Measurements from ENCODE around the gene ZSWIM5. TPM values are rescaled to one million over a fixed set of nuclear protein-coding genes. Genes with fewer than 3 reads are reported as not detected.

ZSWIM5 gene
- total and polyA plus RNA-seq, 2 of the 8 experiments (the other 6 are each of a cell fraction or from before 2014, with no cell fraction given): 2.5 to 3.9 TPM

DNA sequence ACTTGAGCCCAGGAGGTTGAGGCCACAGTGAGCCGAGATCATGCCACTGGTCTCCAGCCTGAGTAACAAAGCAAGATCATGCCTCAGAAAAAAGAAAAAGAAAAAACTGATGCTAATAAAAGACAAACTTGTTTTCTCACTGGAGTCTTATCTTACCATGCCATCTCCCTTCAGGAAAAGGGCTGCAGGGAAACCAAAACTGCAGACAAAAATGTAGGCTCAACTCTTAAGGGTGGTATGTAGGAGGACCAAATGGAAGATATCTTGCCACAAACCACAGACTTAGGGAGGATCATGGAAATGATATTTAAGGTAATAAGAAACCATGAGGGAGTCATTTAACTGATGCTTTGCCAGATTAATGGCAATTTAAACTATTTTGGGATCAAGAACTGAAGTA is 161.5 kb downstream of the ZSWIM5 start:
- no peak for DNase-seq (ENCODE audit: low read depth in 1 of 2, low spot score in 2 of 2)
- Histone ChIP-seq H2BK12ac (ENCODE audit: low read depth, low read length) (no peak overlapping the region), H3K56ac (replicated peaks; ENCODE audit: insufficient read length, low read depth, low read length) (no peak overlapping the region), H3K14ac (ENCODE audit: insufficient read length) (no peak overlapping the region), H2AK5ac (ENCODE audit: low read depth, low read length) (no peak overlapping the region), H2BK15ac (ENCODE audit: low read length) (no peak overlapping the region), H4K20me1 (replicated peaks in 1 of 2; ENCODE audit: control insufficient read depth in 1 of 2, insufficient read depth in 2 of 2, low read length in 2 of 2) (peaks cover 0 to 1% of the 10 kb centered on the region in 2 experiments), H3K36me3 (ENCODE audit: control insufficient read depth in 2 of 4, insufficient read depth in 4 of 4, low read length in 3 of 4) (no peaks in the 10 kb centered on the region), H4K91ac (replicated peaks; ENCODE audit: insufficient read length, low read length) (no peak overlapping the region), H4K8ac (ENCODE audit: extremely low read depth, insufficient read depth, low read length) (no peak overlapping the region), H3K4ac (replicated peaks; ENCODE audit: insufficient read length, low read depth, low read length) (no peak overlapping the region), H3K4me3 (ENCODE audit: extremely low read depth in 1 of 4, insufficient read depth in 2 of 4, low read depth in 3 of 4, low read length in 4 of 4) (no peak overlapping the region), H3K27ac (ENCODE audit: low read depth, low read length) (no peak overlapping the region), H3K4me2 (ENCODE audit: insufficient read depth in 1 of 2, low read depth in 2 of 2, low read length in 2 of 2) (no peak overlapping the region), H2BK20ac (ENCODE audit: low read length) (no peak overlapping the region), H3K79me1 (ENCODE audit: low read depth, low read length) (no peaks in the 10 kb centered on the region), H2AFZ (ENCODE audit: low read length) (no peak overlapping the region), H3K27me3 (replicated peaks in 1 of 4; ENCODE audit: control insufficient read depth in 3 of 4, extremely low read depth in 1 of 4, insufficient read depth in 3 of 4, low read length in 3 of 4) (no peaks in the 10 kb centered on the region), H3K4me1 (replicated peaks in 1 of 4; ENCODE audit: control insufficient read depth in 3 of 4, insufficient read depth in 4 of 4, low read length in 3 of 4) (peaks cover 0 to 3% (median 0%) of the 10 kb centered on the region in 4 experiments; a peak in 1 of 7 replicates), H2BK5ac (ENCODE audit: low read depth, low read length) (no peak overlapping the region), H4K5ac (ENCODE audit: insufficient read length, low read depth, low read length) (no peak overlapping the region), H3K23me2 (ENCODE audit: low read depth, low read length) (no peaks in the 10 kb centered on the region), H2BK120ac (replicated peaks; ENCODE audit: low read depth, low read length) (no peak overlapping the region), H3K9ac (replicated peaks in 1 of 4; ENCODE audit: extremely low read depth in 1 of 4, low read depth in 3 of 4, low read length in 3 of 4) (no peak overlapping the region), H3K23ac (ENCODE audit: insufficient read length) (no peak overlapping the region), H3K79me2 (ENCODE audit: control insufficient read depth in 1 of 2, insufficient read depth in 2 of 2, low read length in 2 of 2) (no peaks in the 10 kb centered on the region), H3K9me3 (ENCODE audit: insufficient read depth in 2 of 2, low read depth in 1 of 2, low read length in 1 of 2) (no peaks in the 10 kb centered on the region), H3K18ac (ENCODE audit: extremely low read depth, low read length) (no peak overlapping the region)
- POLR2A ChIA-PET (ENCODE audit: partially characterized antibody): no interaction called here
- WGBS, 2 experiments (ENCODE audit: extremely low coverage in 1 of 2, insufficient coverage in 1 of 2, insufficient read length in 1 of 2, insufficient replicate concordance in 2 of 2, low coverage in 1 of 2, low lambda C conversion rate in 2 of 2, missing lambda C conversion rate in 1 of 2): 89% methylated on average over 1 of the region's 1 CpG; no CpG with 5 or more reads in 1 of the 2 experiments
- no peak for TF ChIP-seq CREB1 (IDR thresholded peaks at IDR 0.05)
- TF ChIP-seq SRF (IDR thresholded peaks at IDR 0.05; ENCODE audit: low read depth, low read length): no peak
- TF ChIP-seq POLR2AphosphoS5 (IDR thresholded peaks at IDR 0.05; ENCODE audit: low read depth, low read length): no peak
- no peak for TF ChIP-seq GABPA (IDR thresholded peaks at IDR 0.05; ENCODE audit: borderline replicate concordance, insufficient read depth, low read length)
- no peak for TF ChIP-seq TAF1 (IDR thresholded peaks at IDR 0.05; ENCODE audit: low read depth, low read length)
- no peak for TF ChIP-seq SUZ12 (IDR thresholded peaks at IDR 0.05; ENCODE audit: low read length)
- TF ChIP-seq CEBPB (IDR thresholded peaks at IDR 0.05; ENCODE audit: low read depth, low read length): no peak
- TF ChIP-seq RNF2 (IDR thresholded peaks at IDR 0.05; ENCODE audit: borderline replicate concordance, low read depth, low read length, missing control alignments, poor library complexity, severe bottlenecking): no peak
- no peak for TF ChIP-seq ZNF274 (IDR thresholded peaks at IDR 0.05; ENCODE audit: borderline replicate concordance, extremely low read depth, low read length)
- TF ChIP-seq SP1 (IDR thresholded peaks at IDR 0.05; ENCODE audit: low read depth, low read length): no peak
- no peak for TF ChIP-seq NANOG (IDR thresholded peaks at IDR 0.05; ENCODE audit: insufficient read depth, low read depth, low read length, poor library complexity, severe bottlenecking)
- TF ChIP-seq CHD2 (IDR thresholded peaks at IDR 0.05; ENCODE audit: low read length): no peak
- TF ChIP-seq CHD1 (IDR thresholded peaks at IDR 0.05; ENCODE audit: low read depth, low read length): no peak
- FAIRE-seq: no peak
- CTCF ChIA-PET (ENCODE audit: partially characterized antibody): interaction anchor here (1.0 kb wide), 1 partner anchor 10 kb away, joined by 3 read pairs; no protein-coding TSS in a partner anchor
